Measurements from ENCODE around the gene PCBP1.
A peak's percentile ranks its signal among the peaks of the same experiment; 100 is the strongest.
"Not testable (repeated sequence)": the region's sequence is repeated elsewhere in the genome, so short reads cannot be mapped to it uniquely, and the experiment has no call there.

Gene PCBP1

DNA sequence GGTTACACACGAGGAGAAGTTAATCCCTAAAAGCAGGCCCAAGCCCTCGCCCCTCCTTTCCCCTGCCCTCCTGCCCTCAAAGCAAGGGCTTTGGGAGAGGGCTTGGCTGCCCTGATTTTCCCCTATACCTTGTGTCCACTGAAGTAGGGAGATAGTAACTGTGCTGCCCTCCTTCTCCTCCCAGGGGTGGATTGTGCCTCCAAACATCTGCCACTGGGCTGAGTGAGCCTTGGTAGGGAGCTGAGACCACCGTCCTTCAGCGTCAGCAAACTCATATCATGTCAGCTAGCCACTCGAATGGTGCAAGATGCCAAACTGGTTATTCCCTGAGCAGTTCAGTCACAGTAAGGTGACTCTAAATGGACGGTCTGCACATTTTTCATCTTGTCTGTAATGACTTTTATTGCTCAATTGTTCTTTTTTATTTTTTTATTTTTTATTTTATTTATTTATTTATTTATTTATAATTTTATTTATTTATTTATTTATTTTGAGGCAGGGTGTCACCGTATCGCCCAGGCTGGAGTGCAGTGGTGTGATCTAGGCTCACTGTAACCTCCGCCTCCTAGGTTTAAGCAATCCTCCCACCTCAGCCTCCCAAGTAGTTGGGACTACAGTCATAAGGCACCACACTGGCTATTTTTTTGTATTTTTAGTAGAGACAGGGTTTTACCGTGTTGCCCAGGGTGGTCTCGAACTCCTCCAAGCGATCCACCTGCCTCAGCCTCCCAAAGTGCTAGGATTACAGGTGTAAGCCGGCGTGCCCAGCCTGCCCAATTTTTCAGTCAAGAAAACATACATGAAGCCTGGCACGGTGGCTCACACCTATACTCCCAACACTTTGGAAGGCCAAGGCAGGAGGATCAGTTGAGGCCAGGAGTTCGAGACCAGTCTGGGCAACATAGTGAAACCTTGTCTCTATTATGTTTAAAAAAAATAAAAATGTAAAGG lies 8.7 kb downstream of the PCBP1 start:
- FAIRE-seq (no peak), DNase-seq (ENCODE audit: insufficient read length, low spot score) (no peak)

DNA sequence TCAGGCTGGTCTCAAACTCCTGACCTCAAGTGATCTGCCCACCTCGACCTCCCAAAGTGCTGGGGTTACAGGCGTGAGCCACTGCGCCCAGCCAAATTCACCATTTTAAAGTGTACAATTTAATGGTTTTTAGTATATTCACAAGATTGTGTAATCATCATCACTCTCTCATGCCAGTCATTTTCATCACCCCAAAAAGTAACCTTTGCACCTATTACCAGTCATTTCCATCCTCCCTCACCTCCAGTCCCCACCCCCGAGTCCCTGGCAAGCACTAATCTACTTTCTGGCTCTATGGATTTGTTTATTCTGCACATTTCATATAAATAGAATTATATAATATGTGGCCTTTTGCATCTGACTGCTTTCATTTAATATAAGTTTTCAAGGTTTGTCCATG lies 10.8 kb downstream of the PCBP1 start:
- no peak for DNase-seq (ENCODE audit: insufficient read length, low spot score)
- no peak for FAIRE-seq

DNA sequence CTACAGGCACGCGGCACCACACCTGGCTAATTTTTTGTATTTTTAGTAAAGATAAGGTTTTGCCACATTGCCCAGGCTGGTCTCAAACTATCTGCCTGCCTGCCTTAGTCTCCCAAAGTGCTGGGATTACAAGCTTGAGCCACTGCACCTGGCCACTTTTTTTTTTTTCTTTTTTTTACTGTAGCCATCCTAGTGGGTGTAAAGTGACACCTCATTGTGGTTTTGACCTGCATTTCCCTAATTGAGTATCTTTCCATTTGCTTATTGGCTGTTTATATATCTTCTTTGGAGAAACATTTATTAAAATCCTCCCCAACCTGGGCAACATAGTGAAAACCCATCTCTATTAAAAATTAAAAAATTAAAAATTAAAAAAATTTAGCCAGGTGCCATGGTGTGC lies 12.0 kb downstream of the PCBP1 start:
- DNase-seq (ENCODE audit: insufficient read length, low spot score): no peak
- no peak for FAIRE-seq

DNA sequence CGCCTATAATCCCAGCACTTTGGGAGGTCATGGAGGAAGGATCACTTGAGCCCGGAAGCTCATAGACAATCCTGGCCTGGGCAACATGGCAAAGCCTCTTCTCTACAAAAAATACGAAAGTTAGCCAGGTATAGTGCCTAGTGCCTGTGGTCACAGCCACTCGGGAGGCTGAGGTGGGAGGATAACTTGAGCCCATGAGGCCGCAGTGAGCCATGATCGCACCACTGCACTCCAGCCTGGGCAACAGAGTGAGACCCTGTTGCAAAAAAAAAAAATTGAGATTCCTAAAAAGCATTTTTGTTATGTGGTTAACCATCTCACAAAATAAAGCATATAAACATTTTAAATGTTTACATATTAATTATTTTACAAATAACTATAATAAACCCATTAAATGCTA lies 13.9 kb downstream of the PCBP1 start:
- FAIRE-seq (no peak), DNase-seq (ENCODE audit: insufficient read length, low spot score) (no peak)

DNA sequence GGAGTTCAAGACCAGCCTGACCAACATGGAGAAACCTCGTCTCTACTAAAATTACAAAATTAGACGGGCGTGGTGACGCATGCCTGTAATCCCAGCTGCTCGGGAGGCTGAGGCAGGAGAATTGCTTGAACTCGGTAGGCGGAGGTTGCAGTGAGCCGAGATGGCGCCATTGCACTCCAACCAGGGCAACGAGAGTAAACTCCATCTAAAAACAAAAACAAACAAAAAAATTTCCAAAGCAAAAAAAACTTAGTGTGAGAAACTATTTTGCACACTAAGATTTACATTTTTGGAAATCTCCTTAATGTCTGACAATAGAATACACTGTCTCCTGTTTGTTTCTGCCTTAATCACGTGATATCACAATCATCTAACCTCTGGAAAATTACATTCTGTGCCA lies 14.4 kb downstream of the PCBP1 start:
- DNase-seq (ENCODE audit: insufficient read length, low spot score); FAIRE-seq: not testable (repeated sequence)

DNA sequence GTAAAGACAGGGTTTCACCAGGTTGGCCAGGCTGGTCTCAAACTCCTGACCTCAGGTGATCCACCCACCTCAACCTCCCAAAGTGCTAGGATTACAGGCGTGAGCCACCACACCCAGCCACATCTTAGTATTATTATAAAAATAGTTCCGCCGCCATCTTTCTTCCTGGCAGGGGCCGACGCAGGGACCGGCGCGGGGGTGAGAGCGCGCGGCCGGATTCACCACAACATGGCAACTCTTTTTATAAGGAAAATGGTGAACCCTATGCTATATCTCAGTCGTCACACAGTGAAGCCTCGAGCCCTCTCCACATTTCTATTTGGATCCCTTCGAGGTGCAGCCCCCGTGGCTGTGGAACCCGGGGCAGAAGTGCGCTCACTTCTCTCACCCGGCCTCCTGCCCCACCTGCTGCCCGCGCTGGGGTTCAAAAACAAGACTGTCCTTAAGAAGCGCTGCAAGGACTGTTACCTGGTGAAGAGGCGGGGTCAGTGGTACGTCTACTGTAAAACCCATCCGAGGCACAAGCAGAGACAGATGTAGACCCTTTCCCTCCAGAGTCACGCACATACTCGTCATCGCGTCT lies 15.1 kb downstream of the PCBP1 start:
- FAIRE-seq: peak; percentile 13
- DNase-seq (ENCODE audit: insufficient read length, low spot score): not testable (repeated sequence)

DNA sequence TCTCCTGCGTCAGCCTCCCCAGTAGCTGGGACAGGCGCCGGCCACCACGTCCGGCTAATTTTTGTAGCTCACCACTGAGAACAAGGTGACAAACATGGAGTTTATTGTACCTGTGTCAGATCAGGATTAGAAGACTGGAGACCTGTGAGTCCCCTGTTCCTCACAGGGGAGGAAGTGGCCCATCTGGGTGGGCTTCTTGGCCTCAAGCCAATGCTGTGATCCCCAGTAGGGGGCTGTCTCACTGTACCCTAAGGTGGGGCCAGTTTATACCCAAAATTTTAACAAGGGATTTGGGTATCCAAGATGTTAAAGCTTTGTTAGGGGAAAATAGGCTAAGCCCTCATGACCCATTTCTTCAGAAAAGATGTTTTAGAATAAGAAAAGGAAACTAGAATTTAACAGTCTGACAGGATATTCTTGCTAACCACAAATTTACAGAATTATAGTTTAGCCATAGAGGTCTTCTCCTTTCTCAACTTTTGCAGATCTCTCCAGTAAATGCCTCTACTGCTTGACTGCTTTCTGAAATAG lies 16.3 kb downstream of the PCBP1 start:
- FAIRE-seq: no peak

DNA sequence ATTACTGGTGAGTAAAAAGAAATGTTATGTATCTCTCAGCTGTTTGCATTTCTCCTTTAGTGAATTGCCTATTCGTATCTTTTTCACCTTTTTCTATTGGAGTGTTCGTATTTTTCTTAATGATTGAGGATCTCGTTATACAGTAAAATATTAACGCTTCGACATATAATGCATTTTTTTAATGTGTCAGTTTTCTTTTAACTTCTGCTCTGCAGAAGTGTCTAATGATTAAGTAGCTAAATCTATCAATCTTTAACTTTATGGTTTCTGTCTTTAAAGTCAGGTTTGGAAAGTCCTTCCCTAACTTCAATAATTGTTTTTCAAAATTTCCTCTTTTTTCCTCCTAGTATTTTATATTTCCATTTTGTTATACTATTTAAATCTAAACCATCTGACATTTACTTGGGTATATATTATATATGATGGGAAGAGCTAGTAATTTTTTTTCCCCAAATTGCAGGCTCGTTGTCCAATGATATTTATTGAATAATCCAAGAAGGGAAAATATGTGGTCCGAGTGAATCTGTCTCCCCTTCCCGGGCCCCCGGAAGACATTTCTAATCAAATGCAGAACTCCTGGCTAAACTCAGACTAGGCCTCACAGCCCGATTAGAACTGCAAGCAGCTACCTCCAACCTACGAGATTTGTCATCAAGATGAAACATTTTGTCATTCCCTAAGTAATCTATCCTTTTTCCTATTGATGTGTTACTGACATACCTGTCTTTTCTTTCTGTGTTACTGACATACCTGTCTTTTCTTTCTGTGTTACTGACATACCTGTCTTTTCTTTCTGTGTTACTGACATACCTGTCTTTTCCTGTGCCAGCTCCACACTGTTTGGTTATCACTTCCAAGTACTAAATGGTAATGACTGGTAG lies 17.2 kb downstream of the PCBP1 start:
- DNase-seq (ENCODE audit: insufficient read length, low spot score) (peak; percentile 30), FAIRE-seq (no peak)

More for the DNA sequence above, 16.3 kb downstream of the PCBP1 start:
- no peak for DNase-seq (ENCODE audit: insufficient read length, low spot score)

DNA sequence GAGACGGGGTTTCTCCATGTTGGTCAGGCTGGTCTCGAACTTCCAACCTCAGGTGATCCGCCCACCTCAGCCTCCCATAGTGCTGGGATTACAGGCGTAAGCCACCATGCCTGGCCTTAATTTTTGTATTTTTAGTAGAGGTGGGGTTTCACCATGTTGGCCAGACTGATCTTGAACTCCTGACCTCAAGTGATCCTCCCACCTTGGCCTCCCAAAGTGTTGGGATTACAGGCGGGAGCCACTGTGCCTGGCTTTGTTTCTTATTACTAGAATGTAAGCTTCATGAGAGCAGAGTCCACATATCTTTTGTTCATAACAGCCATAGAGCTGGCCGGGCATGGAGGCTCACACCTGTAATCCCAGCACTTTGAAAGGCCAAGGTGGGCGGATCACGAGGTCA lies 18.9 kb downstream of the PCBP1 start:
- DNase-seq (ENCODE audit: insufficient read length, low spot score): not testable (repeated sequence)

DNA sequence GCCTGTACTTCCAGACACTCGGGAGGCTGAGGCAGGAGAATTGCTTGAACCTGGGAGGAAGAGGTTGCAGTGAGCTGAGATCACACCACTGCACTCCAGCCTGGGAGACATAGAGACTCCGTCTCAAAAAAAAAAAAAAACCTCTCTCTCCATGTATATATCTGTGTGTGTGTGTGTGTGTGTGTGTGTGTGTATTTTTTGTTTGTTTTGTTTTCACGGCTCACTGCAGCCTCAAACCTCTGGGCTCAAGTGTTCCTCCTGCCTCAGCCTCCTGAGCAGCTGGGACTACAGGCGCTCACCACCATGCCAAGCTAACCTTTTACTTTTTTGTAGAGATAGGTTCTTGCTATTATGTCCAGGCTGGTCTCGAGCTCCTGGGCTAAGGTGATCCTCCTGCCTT lies 23.1 kb downstream of the PCBP1 start:
- not testable (repeated sequence) for FAIRE-seq; DNase-seq (ENCODE audit: insufficient read length, low spot score)

More for the DNA sequence above, 18.9 kb downstream of the PCBP1 start:
- FAIRE-seq: not testable (repeated sequence)

DNA sequence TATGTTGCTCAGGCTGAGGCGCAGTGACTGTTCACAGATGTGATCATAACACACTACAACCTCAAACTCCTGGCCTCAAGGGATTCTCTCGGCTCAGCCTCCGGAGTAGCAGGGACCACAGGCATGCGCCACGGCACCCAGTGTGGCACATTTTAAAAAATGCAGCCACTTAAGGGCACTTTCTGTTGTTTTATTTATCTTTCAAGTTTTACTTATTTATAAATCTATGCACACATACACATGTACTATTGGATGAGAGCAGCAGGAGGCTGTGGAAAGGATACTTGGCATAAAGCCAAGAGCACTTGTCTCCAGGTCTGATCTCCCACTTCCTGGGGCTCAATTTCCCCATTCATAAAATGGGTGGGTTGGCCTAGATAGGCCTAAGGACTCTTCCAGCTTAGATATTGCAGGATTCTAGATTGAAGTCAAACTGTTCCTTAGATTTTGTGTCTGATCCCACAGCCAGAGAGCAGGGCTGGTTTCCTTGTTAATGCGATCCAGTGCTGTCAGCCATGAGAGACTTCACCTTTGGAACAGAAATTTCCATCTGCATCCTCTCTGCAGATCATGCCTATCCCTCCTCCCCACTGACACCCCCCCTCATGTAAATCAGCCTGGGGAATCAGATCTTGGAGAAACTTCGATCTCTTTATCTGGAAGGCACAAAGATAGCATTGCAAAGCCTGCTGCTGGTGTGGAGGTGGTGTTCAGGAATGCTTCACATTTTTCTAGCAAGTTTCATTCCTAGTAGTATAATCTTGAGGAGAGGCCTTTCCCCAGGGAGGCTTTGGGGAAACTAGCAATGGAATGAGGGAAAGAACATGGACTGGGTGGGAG lies 24.7 kb downstream of the PCBP1 start:
- no peak for DNase-seq (ENCODE audit: insufficient read length, low spot score)
- no peak for FAIRE-seq

DNA sequence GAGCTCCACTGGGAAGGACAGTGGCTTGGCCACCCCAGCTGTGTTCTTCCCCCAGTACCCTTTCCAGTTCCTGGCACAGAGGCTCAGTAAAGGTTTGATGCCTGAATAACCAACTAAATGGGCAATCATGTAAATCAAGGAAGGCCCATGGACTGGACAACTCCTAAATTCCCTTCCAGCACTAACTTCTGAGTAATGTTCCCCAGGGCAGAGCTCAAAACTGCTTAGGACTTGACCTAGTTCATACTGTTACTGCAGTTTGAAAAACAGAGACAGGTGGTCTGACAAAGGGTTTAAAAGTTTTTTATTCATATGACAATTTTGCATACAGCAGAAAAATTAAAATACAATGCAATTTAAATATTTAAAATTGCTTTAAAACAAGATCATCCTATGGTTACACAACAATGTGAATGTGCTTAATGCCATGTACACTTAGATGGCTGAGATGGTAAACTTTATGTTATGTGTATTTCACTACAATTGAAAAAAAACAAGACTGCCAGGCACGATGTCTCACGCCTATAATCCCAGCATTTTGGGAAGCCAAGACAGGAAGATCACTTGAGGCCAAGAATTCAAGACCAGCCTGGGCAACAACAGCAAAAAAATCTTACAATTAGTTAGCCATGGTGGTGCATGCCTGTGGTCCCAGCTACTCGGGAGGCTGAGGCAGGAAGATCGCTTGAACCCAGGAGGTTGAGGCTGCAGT lies 26.2 kb downstream of the PCBP1 start:
- DNase-seq (ENCODE audit: insufficient read length, low spot score) (no peak), FAIRE-seq (no peak)

DNA sequence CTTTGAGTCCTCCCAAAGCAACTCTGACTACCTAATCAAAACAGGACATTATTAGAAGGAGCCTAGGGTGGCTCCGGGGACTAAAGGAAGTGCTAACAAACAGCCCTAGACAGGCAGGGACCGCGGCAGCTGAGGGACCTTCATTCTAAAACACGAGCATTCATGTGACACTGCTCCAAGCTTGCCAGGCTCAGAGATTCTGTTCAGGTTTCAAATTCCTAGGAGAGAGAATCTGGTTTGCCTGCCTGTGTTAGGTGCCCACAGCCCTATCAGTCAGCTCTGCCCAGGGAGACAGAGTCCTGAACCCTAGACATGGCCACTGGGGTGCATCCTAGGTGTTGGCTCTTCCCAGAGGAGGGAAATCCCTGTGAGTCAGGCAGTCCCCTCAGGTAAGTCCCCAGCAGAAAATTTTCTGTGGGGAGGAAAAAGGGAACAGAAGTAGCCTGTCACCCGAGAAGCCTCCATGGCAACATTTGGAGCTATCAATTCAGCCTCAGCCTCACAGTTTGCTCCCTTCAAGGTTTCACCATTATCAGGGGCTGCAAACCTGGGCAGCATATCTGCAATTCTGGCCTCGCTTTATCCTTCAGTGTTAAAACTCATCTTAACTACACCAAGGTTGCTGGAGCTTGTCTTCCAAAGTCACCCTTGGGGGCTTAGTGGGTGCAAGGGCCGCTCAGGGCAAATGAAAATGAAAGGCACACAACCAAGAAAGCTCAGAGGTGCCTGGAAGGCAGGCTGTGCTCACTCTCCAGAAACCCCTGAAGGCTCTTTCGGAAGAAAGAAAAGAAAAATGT lies 28.6 kb downstream of the PCBP1 start:
- FAIRE-seq: no peak
- no peak for DNase-seq (ENCODE audit: insufficient read length, low spot score)

DNA sequence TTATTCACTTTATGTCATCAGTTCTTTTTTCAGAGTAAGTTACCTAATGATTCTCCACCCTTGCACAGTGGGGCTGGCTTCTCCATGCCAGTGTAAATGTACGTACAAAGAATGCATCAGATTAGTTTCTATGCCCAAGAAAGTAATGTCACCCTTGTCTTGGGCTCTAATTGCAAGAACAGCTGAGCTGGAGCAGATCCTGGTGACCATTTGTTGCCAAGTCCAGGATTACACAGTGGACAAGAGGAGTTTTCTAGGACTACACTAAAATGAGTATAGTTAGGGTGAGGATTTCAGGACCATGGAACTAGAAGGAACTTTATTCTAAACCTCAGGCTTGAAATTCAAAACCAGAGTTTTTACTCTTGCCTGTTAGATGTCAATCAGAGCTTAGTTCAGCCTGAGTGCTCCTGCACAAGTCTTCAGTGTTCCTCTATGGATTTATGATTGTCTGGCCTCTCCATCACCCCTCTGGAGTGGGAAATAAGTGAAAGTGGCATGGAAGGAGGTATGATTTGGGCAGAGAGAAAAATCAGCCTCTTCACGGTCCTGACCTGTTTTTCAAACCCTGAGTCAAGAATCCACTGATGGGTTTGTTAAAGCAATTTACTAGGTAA lies 29.8 kb downstream of the PCBP1 start:
- no peak for FAIRE-seq

DNA sequence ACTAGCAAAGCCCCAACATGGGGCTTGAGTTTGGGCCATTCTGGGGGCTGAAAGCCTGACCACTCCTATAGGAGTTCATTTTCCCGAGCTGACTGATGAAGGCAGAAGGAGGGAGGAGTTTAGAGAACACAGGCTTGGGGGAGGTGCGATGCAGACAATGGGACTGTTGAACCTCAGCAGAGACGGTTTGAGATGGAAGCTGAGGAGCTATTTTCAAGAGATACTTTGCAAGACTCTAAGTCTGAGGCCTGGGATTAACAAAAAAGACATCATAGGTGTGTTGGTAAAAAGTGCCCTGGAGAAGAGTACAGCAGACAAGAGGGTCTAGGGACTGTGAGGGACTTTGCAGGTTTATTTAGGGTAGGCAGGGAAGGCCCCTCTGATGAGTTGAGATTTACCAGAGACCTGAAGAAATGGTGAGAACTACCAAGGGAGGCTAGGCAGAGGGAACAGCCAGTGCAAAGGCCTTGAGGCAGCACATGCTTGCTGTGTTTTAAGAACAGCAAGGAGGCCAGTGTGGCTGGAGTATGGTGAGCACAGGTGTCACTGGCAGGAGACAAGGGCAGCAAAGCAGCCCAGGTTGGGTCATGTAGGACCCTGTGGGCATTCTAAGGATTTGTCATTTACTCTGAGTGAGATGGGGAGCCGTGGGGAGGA lies 31.6 kb downstream of the PCBP1 start:
- FAIRE-seq (no peak), DNase-seq (ENCODE audit: insufficient read length, low spot score) (no peak)

More for the DNA sequence above, 29.8 kb downstream of the PCBP1 start:
- no peak for DNase-seq (ENCODE audit: insufficient read length, low spot score)

DNA sequence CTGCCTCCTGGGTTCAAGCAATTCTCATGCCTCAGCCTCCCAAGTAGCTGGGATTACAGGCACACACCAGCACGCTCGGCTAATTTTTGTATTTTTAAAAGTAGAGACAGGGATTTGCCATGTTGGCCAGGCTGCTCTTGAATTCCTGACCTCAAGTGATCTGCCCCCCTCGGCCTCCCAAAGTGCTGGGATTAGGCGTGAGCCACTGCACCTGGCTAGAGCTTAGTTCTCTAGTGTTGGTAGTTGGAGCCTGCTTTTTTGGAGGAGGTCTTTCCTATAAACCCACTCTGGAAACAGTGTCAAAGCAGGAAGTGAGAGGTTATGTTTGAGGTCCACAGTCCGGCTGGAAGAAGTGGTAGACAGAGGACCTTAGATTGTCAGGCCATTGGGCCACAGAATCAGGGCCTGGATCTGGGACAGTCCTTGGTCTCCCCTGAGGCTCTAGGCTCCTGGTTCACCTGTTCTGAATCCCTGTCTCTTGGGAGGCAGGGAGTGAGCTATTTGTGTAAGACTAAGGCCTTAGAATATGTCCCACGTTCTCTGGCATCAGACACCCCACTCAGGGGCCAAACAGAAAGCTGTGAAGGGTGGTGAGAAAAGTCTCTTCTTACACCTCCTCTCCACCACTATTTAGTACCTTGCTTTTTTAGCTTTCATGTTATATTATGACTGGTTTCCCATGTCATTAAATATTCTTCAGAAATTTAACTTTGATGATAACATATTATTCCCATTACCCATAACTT lies 34.5 kb downstream of the PCBP1 start:
- FAIRE-seq: no peak

DNA sequence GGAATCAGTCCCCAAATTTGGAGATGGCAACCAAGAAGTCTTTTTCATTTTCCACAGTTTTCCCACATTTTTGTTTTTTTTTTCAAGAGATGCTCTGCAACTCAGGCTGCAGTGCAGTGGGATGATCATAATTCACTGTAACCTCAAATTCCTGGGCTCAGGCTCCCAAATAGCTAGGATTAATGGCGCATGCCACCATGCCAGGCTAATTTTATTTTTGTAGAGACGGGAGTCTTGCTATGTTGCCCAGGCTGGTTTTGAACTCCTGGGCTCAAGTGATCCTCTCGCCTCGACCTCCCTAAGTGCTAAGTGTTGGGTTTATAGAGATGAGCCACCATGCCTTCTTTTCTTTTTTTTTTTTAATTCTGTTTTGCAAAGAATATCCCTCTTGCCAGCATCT lies 35.2 kb downstream of the PCBP1 start:
- DNase-seq (ENCODE audit: insufficient read length, low spot score) (no peak), FAIRE-seq (no peak)

More for the DNA sequence above, 34.5 kb downstream of the PCBP1 start:
- DNase-seq (ENCODE audit: insufficient read length, low spot score): no peak
